Type B pancreatic cell (in vitro differentiated cells): ENCODE measurements around the gene STUM. TPM values are rescaled to one million over a fixed set of nuclear protein-coding genes. Genes with fewer than 3 reads are reported as not detected.
"Not testable (repeated sequence)": the region's sequence is repeated elsewhere in the genome, so short reads cannot be mapped to it uniquely, and the experiment has no call there.

Experiments used
- DNase-seq: peaks from one replicate; pipeline ENCODE4 v3.0.0; 2021; ENCODE audit warnings: mixed read lengths; ENCODE audit not compliant: unreplicated experiment; ENCODE audit errors: extremely low spot score
- H3K27ac Mint-ChIP-seq: 2 replicates; pipeline ENCODE4 v1.8.0; 2021; ENCODE audit warnings: mild to moderate bottlenecking, mixed read lengths
- H3K27me3 Mint-ChIP-seq: 2 replicates; pipeline ENCODE4 v1.8.0; 2021; ENCODE audit warnings: mixed read lengths
- H3K36me3 Mint-ChIP-seq: 2 replicates; pipeline ENCODE4 v1.8.0; 2021; ENCODE audit warnings: mixed read lengths
- H3K4me1 Mint-ChIP-seq: one replicate; pipeline ENCODE4 v1.8.0; 2021; ENCODE audit warnings: mixed read lengths; ENCODE audit not compliant: unreplicated experiment
- H3K4me3 Mint-ChIP-seq: 2 replicates; pipeline ENCODE4 v1.8.0; 2021; ENCODE audit warnings: mild to moderate bottlenecking, mixed read lengths
- H3K9me3 Mint-ChIP-seq: 2 replicates; pipeline ENCODE4 v1.8.0; 2021; ENCODE audit warnings: mixed read lengths
- total RNA-seq: library from RNA; stranded (reverse); gene quantifications from 2 replicates; pipeline ENCODE4 v1.2.1, GENCODE V29; 2021; ENCODE audit warnings: low replicate concordance
- TF ChIP-seq, protein P1 (sequence below): fragments of 200-600 bp; sonication (generic); conservative IDR thresholded peaks from 2 replicates; pipeline ENCODE4 v1.5.0; 2021; ENCODE audit warnings: antibody characterized with exemption, mild to moderate bottlenecking

The STUM gene
- total RNA-seq, 1 donor from 2014 or later = 2.8 TPM

DNA sequence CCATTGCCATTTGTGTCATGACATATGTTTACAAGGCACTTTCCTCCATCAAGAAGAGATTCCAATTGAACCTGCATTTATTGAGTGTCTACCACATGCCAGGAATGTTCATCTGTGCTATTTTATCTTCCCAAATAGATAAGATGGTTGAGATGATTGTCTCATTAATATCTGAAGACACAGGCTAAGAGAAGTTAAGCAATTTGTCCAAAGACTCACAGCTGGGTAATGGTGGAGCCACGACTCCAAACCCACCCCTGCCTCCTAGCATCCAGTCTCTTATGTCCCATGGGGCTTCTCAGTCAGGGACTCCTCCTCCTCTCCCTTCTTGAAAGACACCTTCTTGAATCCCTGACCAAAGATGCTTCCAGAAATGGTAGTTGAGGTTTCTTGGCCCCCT is 68.1 kb downstream of the STUM start:
- no peaks in the 10 kb centered on the region for H3K4me1 Mint-ChIP-seq
- no peak overlapping the region for H3K4me3 Mint-ChIP-seq
- H3K27me3 Mint-ChIP-seq = peaks cover 15% of the 10 kb centered on the region
- H3K27ac Mint-ChIP-seq = no peak overlapping the region
- H3K9me3 Mint-ChIP-seq = no peaks in the 10 kb centered on the region
- H3K36me3 Mint-ChIP-seq = no peaks in the 10 kb centered on the region
- TF ChIP-seq, protein P1, sequence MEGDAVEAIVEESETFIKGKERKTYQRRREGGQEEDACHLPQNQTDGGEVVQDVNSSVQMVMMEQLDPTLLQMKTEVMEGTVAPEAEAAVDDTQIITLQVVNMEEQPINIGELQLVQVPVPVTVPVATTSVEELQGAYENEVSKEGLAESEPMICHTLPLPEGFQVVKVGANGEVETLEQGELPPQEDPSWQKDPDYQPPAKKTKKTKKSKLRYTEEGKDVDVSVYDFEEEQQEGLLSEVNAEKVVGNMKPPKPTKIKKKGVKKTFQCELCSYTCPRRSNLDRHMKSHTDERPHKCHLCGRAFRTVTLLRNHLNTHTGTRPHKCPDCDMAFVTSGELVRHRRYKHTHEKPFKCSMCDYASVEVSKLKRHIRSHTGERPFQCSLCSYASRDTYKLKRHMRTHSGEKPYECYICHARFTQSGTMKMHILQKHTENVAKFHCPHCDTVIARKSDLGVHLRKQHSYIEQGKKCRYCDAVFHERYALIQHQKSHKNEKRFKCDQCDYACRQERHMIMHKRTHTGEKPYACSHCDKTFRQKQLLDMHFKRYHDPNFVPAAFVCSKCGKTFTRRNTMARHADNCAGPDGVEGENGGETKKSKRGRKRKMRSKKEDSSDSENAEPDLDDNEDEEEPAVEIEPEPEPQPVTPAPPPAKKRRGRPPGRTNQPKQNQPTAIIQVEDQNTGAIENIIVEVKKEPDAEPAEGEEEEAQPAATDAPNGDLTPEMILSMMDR = no peak
- no peak for DNase-seq

DNA sequence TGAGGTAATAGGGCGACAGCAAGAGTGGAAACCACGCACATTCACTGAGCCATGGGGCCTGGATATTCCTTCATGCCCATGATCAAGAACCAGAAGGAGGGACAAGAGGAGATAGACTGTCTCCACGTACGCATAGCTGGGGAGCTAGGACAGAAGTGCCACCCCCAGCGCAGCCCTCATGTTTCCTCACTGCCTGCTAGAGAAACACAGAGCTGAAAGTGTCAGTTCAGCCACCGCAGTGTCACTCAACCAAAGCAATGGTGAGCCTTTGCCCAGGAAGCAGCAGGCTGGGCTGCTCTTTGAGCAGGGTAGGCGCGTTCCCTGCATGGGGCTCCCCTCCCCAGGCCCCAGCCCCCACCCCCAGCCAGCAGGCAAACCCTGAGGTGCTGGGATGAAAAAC is 68.5 kb downstream of the STUM start:
- Mint-ChIP-seq H3K4me3 (no peak overlapping the region), H3K9me3 (no peaks in the 10 kb centered on the region), H3K27ac (no peak overlapping the region), H3K27me3 (peaks cover 15% of the 10 kb centered on the region), H3K4me1 (no peaks in the 10 kb centered on the region), H3K36me3 (no peaks in the 10 kb centered on the region)
- no peak for DNase-seq
- TF ChIP-seq, protein P1 = no peak

DNA sequence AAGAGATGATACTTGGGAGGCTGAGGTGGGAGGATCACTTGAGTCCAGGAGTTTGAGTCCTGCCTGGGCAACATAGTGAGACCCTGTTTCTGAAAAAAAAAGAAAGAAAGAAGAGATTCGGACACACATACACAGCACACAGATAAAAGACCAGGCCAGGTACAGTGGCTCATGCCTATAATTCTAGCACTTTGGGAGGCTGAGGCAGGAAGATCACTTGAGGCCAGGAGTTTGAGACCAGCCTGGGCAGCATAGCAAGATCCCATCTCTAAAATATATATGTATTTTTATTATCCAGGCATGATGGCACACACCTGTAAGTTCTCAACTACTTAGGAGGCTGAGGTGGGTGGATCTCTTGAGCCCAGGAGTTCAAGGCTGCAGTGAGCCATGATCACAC is 69.2 kb downstream of the STUM start:
- not testable (repeated sequence) for H3K4me3 Mint-ChIP-seq, H3K9me3 Mint-ChIP-seq, H3K36me3 Mint-ChIP-seq, DNase-seq, H3K27ac Mint-ChIP-seq, H3K4me1 Mint-ChIP-seq
- peaks cover 15% of the 10 kb centered on the region for H3K27me3 Mint-ChIP-seq

DNA sequence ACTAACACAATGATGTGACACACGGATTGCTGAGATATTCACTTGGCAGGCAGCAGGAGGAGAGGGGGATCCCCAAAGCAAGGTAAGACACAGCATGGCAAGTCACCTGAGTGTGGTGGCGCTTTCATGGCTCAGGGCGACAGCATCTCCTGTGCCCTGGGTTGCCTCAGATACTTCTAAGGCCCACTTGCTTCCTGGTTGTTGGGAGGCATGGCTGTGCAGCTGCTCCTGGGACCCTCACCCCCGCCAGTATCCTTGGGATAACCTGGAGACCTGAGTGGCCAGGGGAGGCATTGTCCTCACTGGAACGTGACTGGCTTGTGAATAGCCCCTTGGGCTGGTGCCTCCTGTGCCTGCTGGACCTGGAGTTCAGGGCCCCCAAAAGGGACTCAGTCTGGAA is 69.8 kb downstream of the STUM start:
- no peak for DNase-seq
- no peaks in the 10 kb centered on the region for H3K4me1 Mint-ChIP-seq
- no peaks in the 10 kb centered on the region for H3K9me3 Mint-ChIP-seq
- TF ChIP-seq, protein P1 = no peak
- no peaks in the 10 kb centered on the region for H3K36me3 Mint-ChIP-seq
- no peak overlapping the region for H3K4me3 Mint-ChIP-seq
- peaks cover 15% of the 10 kb centered on the region for H3K27me3 Mint-ChIP-seq
- H3K27ac Mint-ChIP-seq = no peak overlapping the region

DNA sequence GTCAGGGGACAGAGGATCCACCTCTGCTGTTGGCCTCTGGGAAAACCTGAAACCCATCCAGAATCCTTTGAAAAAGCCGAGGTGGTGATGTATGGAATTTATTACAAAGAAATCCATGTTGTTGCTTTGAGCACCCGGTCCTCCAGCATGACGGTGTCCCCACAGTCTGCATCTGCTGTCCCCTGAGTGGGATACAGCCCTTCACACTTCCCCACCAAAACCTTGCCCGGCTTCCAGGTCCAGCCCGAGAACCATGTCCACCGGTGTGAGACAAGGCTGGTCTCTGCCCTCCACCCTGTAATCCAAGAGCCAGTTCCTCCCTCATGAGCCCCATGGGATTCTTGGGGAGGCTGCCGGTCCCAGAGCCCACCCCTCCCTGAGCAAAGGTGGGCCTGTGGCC is 70.5 kb downstream of the STUM start:
- Mint-ChIP-seq H3K4me1 (no peaks in the 10 kb centered on the region), H3K36me3 (no peaks in the 10 kb centered on the region), H3K4me3 (no peak overlapping the region), H3K9me3 (no peaks in the 10 kb centered on the region), H3K27me3 (peaks cover 15% of the 10 kb centered on the region), H3K27ac (no peak overlapping the region)
- TF ChIP-seq, protein P1 = no peak
- no peak for DNase-seq

DNA sequence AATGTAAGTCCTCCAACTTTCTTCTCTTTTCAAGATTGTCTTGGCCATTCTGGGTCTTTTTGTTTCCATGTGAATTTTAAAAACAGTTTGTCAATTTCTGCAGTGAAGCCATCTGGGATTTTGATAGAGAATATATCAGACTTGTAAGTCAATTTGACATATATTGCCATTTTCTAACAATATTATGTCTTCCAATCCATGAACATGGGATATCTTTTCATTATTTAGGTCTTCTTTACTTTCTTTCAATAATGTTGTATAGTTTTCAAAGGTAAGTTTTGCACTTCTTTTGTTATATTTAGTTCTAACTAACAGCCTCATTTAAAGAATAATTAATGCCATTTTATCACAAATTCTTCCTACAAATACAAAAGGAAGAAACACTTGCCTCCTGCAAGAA is 73.4 kb downstream of the STUM start:
- H3K4me3 Mint-ChIP-seq = no peak overlapping the region
- H3K36me3 Mint-ChIP-seq = no peaks in the 10 kb centered on the region
- no peaks in the 10 kb centered on the region for H3K9me3 Mint-ChIP-seq
- TF ChIP-seq, protein P1 = no peak
- DNase-seq = no peak
- peaks cover 6% of the 10 kb centered on the region for H3K27me3 Mint-ChIP-seq
- H3K4me1 Mint-ChIP-seq = peaks cover 4% of the 10 kb centered on the region
- no peak overlapping the region for H3K27ac Mint-ChIP-seq
